Measurements from ENCODE around the gene HHAT. TPM values are rescaled to one million over a fixed set of nuclear protein-coding genes. Genes with fewer than 3 reads are reported as not detected.

Gene HHAT
- total and polyA plus RNA-seq, 9 of the 15 experiments (the other 6 are each of a cell fraction or from before 2014, with no cell fraction given) = 0.07 to 0.16 (median 0.13) TPM; not detected in 1

DNA sequence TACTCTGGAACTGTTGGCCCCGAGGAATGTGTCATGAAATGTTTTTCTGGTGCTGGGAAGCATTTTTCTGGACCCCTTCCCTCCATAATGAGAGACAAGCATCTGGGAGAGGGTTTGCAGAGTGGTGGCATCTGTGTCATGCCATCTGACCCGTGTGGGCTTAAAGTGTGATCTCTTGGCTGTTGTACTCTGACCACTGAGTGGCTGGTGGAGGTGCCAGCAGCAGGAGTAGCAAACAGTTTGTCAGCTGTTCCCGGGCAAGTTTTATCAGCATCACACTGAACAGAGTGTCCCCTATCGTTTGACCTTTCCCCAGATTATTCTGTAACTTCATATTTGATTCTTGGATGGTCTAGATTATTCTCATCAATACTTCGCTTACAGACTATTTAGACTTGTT lies 150.1 kb downstream of the HHAT start:
- no peaks in the 10 kb centered on the region for H3K36me3 ChIP-seq (ENCODE audit: control insufficient read depth, insufficient read depth, low read length)
- TF ChIP-seq ZBTB12 (CRISPR knock-in tag; IDR thresholded peaks at IDR 0.05) = no peak
- TF ChIP-seq HDAC1 (IDR thresholded peaks at IDR 0.05) = no peak
- TF ChIP-seq ZNF449 (CRISPR knock-in tag; IDR thresholded peaks at IDR 0.05) = no peak
- TF ChIP-seq PTBP1 (IDR thresholded peaks at IDR 0.05; ENCODE audit: low read depth, low read length) = no peak
- TF ChIP-seq HDAC3 (IDR thresholded peaks at IDR 0.05; ENCODE audit: borderline replicate concordance, partially characterized antibody) = no peak
- TF ChIP-seq GTF2F1 (IDR thresholded peaks at IDR 0.05; ENCODE audit: low read depth, low read length) = no peak
- no peak for TF ChIP-seq ZNF436 (CRISPR knock-in tag; IDR thresholded peaks at IDR 0.05)
- no peak for TF ChIP-seq CBX5 (IDR thresholded peaks at IDR 0.05; ENCODE audit: borderline replicate concordance, low read depth)
- TF ChIP-seq CREB1 (IDR thresholded peaks at IDR 0.05) = no peak
- TF ChIP-seq CREB1 (CRISPR knock-in tag; IDR thresholded peaks at IDR 0.05) = no peak
- no peak for TF ChIP-seq JUND (IDR thresholded peaks at IDR 0.05; ENCODE audit: borderline replicate concordance, low read depth, low read length)
- TF ChIP-seq JUND (tag; IDR thresholded peaks at IDR 0.05; ENCODE audit: borderline replicate concordance, low read depth, low read length) = no peak
- no peak for TF ChIP-seq XRCC4 (IDR thresholded peaks at IDR 0.05; ENCODE audit: extremely low read depth, insufficient read depth, insufficient read length)
- TF ChIP-seq XRCC3 (IDR thresholded peaks at IDR 0.05) = no peak
- no peak for TF ChIP-seq FOXM1 (IDR thresholded peaks at IDR 0.05; ENCODE audit: low read depth)
- TF ChIP-seq FOXM1 (CRISPR knock-in tag; IDR thresholded peaks at IDR 0.05; ENCODE audit: low read depth) = no peak
- no peak for TF ChIP-seq ZFP30 (CRISPR knock-in tag; IDR thresholded peaks at IDR 0.05; ENCODE audit: borderline replicate concordance)
- no peak for FAIRE-seq
- H3K4me3 ChIP-seq = no peak overlapping the region
- H3K79me2 ChIP-seq (ENCODE audit: control insufficient read depth, insufficient read depth, low read length) = no peaks in the 10 kb centered on the region
- H3K9me3 ChIP-seq (replicated peaks; ENCODE audit: control insufficient read depth, insufficient read depth, low read depth, low read length) = no peaks in the 10 kb centered on the region
- H3K27ac ChIP-seq (ENCODE audit: extremely low read depth, low read depth, low read length) = no peak overlapping the region
- no peak overlapping the region for H2AFZ ChIP-seq (ENCODE audit: low read depth, low read length)
- no TSS peak for BruUV-seq (replicated peaks)
- ChIA-PET CTCF (ENCODE audit: low intra/inter-chr PET ratio) (interaction anchor here (0.6 kb wide), 1 partner anchor 655 kb away, joined by 3 read pairs; the partner anchor contains the start of gene KCNH1), POLR2A (no interaction called here)
- no peaks in the 10 kb centered on the region for H3K4me1 ChIP-seq (replicated peaks in 1 of 2; ENCODE audit: control insufficient read depth in 2 of 2, insufficient read depth in 2 of 2, low read length in 2 of 2)
- no peak for DNase-seq (ENCODE audit: extremely low read depth in 1 of 4, low spot score in 3 of 4)
- no peaks in the 10 kb centered on the region; a peak in 1 of 5 replicates for H3K27me3 ChIP-seq (ENCODE audit: control insufficient read depth in 2 of 2, insufficient read depth in 2 of 2, low read length in 2 of 2)
- intact Hi-C loops (cut with micrococcal nuclease) (no loop called here), in situ Hi-C loops (cut with MboI) (no loop called here)
- WGBS (ENCODE audit: insufficient coverage, low coverage, missing lambda C conversion rate) = 1% methylated on average over 5 of the region's 5 CpGs
- H3K4me2 ChIP-seq (ENCODE audit: insufficient read depth, low read length) = no peak overlapping the region
- H3K9ac ChIP-seq (ENCODE audit: insufficient read depth in 1 of 2, low read depth in 2 of 2, low read length in 2 of 2) = no peak overlapping the region
- no peak for ATAC-seq
- no peaks in the 10 kb centered on the region for H4K20me1 ChIP-seq (replicated peaks; ENCODE audit: control insufficient read depth, insufficient read depth, low read length)
- no peaks in the 10 kb centered on the region for H3K9me1 ChIP-seq (ENCODE audit: control insufficient read depth, insufficient read depth, low read length)
